Body of pancreas (tissue), 4 donors: ENCODE data around the gene ZCCHC2.

Experiments used
- POLR2A ChIP-seq, 3 donors: fragments of 450-650 bp; IDR thresholded peaks; one replicate each; pipeline ENCODE4 v1.6.1; 2016; ENCODE audit warnings: antibody characterized with exemption in 3 of 3, mild to moderate bottlenecking in 2 of 3
- TF ChIP-seq, protein P1 (sequence below), 7 experiments: fragments of 450-650 bp in 4 of 7; fragments of 200-600 bp in 3 of 7; sonication (generic) in 3 of 7; IDR thresholded peaks; one replicate each; pipeline ENCODE4 v1.5.1; 2016 to 2019; ENCODE audit warnings: antibody characterized with exemption in 7 of 7

DNA sequence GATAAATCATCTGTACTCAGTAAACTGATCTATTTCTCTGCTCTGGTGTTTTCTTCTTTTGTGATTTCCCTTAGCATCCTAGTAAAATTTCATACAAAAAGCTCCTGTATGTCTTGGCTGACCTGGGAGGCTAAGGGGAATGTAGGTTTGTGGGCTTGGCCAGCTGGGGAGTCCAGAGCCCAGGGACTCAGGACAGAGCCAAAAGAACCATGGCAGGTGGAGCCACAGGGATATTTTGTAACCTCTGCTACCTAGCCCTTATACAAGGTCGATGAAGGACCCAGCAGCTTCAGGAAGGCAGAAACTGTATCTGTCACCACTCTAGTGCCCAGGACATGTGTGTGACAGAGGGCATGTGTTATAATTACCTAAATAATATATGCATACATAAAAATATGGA lies 22.7 kb upstream of the ZCCHC2 start:
- TF ChIP-seq, protein P1, sequence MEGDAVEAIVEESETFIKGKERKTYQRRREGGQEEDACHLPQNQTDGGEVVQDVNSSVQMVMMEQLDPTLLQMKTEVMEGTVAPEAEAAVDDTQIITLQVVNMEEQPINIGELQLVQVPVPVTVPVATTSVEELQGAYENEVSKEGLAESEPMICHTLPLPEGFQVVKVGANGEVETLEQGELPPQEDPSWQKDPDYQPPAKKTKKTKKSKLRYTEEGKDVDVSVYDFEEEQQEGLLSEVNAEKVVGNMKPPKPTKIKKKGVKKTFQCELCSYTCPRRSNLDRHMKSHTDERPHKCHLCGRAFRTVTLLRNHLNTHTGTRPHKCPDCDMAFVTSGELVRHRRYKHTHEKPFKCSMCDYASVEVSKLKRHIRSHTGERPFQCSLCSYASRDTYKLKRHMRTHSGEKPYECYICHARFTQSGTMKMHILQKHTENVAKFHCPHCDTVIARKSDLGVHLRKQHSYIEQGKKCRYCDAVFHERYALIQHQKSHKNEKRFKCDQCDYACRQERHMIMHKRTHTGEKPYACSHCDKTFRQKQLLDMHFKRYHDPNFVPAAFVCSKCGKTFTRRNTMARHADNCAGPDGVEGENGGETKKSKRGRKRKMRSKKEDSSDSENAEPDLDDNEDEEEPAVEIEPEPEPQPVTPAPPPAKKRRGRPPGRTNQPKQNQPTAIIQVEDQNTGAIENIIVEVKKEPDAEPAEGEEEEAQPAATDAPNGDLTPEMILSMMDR (IDR thresholded peaks at IDR 0.05) = no peak
- no peak for TF ChIP-seq POLR2A (IDR thresholded peaks at IDR 0.05)
